HepG2 (cell line): ENCODE measurements around the gene KNL1. TPM values are rescaled to one million over a fixed set of nuclear protein-coding genes. Genes with fewer than 3 reads are reported as not detected.

Experiments used
- ARHGAP35 ChIP-seq: sonication (generic); formaldehyde crosslinking; IDR thresholded peaks from 2 replicates; pipeline ENCODE4 v1.9.0; 2022; ENCODE audit warnings: mild to moderate bottlenecking, inconsistent platforms, moderate library complexity, missing genetic modification reagents, borderline replicate concordance
- ARNTL ChIP-seq: sonication (generic); formaldehyde crosslinking; IDR thresholded peaks from 2 replicates; pipeline ENCODE4 v1.4.0; 2020; ENCODE audit warnings: mild to moderate bottlenecking, missing genetic modification reagents
- GMEB1 ChIP-seq: sonication (generic); formaldehyde crosslinking; IDR thresholded peaks from 2 replicates; pipeline ENCODE4 v1.5.1; 2020; ENCODE audit warnings: missing genetic modification reagents, mild to moderate bottlenecking, borderline replicate concordance
- HBP1 ChIP-seq: IDR thresholded peaks from 2 replicates; pipeline ENCODE4 v1.6.1; 2016; ENCODE audit warnings: low read depth, control low read depth
- PBX2 ChIP-seq: IDR thresholded peaks from 2 replicates; pipeline ENCODE4 v1.6.1; 2016; ENCODE audit warnings: control low read depth
- U2AF1 ChIP-seq: fragments of 200-400 bp; formaldehyde crosslinking; optimal IDR thresholded peaks from 2 replicates; pipeline ENCODE3; 2017; ENCODE audit warnings: mild to moderate bottlenecking, low read depth, low read length
- ZBTB40 ChIP-seq, 2 experiments: fragments of 450-650 bp in 1 of 2; sonication (generic) in 1 of 2; formaldehyde crosslinking in 1 of 2; IDR thresholded peaks; 2 replicates each; pipeline versions ENCODE4 v1.6.1 to v1.8.0; 2016 to 2022; ENCODE audit warnings: antibody characterized with exemption in 1 of 2, mild to moderate bottlenecking in 1 of 2, missing genetic modification reagents in 1 of 2
- ZBTB43 ChIP-seq: sonication (generic); formaldehyde crosslinking; conservative IDR thresholded peaks from 2 replicates; pipeline ENCODE4 v1.4.0; 2020; ENCODE audit warnings: missing genetic modification reagents
- ZNF432 ChIP-seq: sonication (generic); formaldehyde crosslinking; IDR thresholded peaks from 2 replicates; pipeline ENCODE4 v1.5.0; 2020; ENCODE audit warnings: missing genetic modification reagents, mild to moderate bottlenecking, borderline replicate concordance
- polyA plus RNA-seq, 8 experiments: library from polyadenylated mRNA; depleted of rRNA in 3 of 8; stranded (reverse) in 7 of 8; unstranded in 1 of 8; fragments of >200 nt; fragmentation: Illumina TruSeq in 4 of 8; extraction: Trizol in 4 of 8; gene quantifications; 2 replicates each; pipeline versions ENCODE4 v1.2.1 to v1.2.3, GENCODE V29; 2011 to 2016; ENCODE audit warnings: low read depth in 4 of 8, missing spikeins in 1 of 8, mixed read lengths in 1 of 8; ENCODE audit not compliant: insufficient read depth in 1 of 8
- total RNA-seq, 5 experiments: library from RNA; depleted of rRNA; stranded (reverse); fragments of >200 nt; fragmentation: Illumina TruSeq; extraction: Trizol; gene quantifications; 2 replicates each; pipeline ENCODE4 v1.2.3, GENCODE V29; 2016; ENCODE audit warnings: low read depth in 1 of 5

Gene KNL1
- total and polyA plus RNA-seq, 2 of the 13 experiments (the other 11 are each of a cell fraction or from before 2014, with no cell fraction given), result 8.0 to 21.4 TPM

GRCh38 chr15:40593588-40594428, at the start of gene KNL1 (continued):
- no peak for TF ChIP-seq ZBTB40 (IDR thresholded peaks at IDR 0.05)
- TF ChIP-seq ZBTB40 (CRISPR knock-in tag; IDR thresholded peaks at IDR 0.05), result peak; percentile 24; the same call in 1 of the 2 replicates
- peak; percentile 53 for TF ChIP-seq ZBTB43 (CRISPR knock-in tag)
- TF ChIP-seq ZNF432, result no peak
- peak; percentile 94 for TF ChIP-seq HBP1 (CRISPR knock-in tag)
- 0 out of 2 replicates have a peak, but pooled peaks have one; percentile 44 for TF ChIP-seq ARNTL (CRISPR knock-in tag)
- TF ChIP-seq GMEB1 (CRISPR knock-in tag), result peak; percentile 78
- TF ChIP-seq ARHGAP35 (CRISPR knock-in tag), result no peak
- TF ChIP-seq U2AF1, result no peak
- no peak for TF ChIP-seq PBX2 (CRISPR knock-in tag)
